Esophagus (tissue), 2 donors: Measurements from ENCODE around the gene ZFP91. TPM values are rescaled to one million over a fixed set of nuclear protein-coding genes. Genes with fewer than 3 reads are reported as not detected.

Experiments
- H3K27ac ChIP-seq, 2 donors: one replicate each; pipeline ENCODE4 v1.5.1; 2013; ENCODE audit warnings: low read depth in 2 of 2, mild to moderate bottlenecking in 2 of 2, inconsistent platforms in 1 of 2, low read length in 1 of 2, moderate library complexity in 1 of 2
- H3K27me3 ChIP-seq, 2 donors: one replicate each; pipeline ENCODE4 v1.6.1; 2013; ENCODE audit warnings: low read length in 2 of 2, control low read depth in 1 of 2, mild to moderate bottlenecking in 1 of 2; ENCODE audit not compliant: insufficient read depth in 2 of 2, control insufficient read depth in 1 of 2
- H3K36me3 ChIP-seq, 2 donors: one replicate each; pipeline ENCODE4 v1.6.1; 2013; ENCODE audit warnings: low read length in 1 of 2; ENCODE audit not compliant: control insufficient read depth in 2 of 2, insufficient read depth in 2 of 2
- H3K4me1 ChIP-seq, 2 donors: one replicate each; pipeline ENCODE4 v1.6.1; 2013; ENCODE audit warnings: low read length in 1 of 2; ENCODE audit not compliant: control insufficient read depth in 2 of 2, insufficient read depth in 2 of 2
- H3K4me3 ChIP-seq, 2 donors: one replicate each; pipeline ENCODE4 v1.5.1; 2013; ENCODE audit warnings: low read length in 2 of 2, mild to moderate bottlenecking in 2 of 2, low read depth in 1 of 2, moderate library complexity in 1 of 2
- H3K9me3 ChIP-seq, 2 donors: one replicate each; pipeline ENCODE4 v1.6.1; 2013; ENCODE audit warnings: mild to moderate bottlenecking in 2 of 2, low read depth in 1 of 2, low read length in 1 of 2, moderate library complexity in 1 of 2; ENCODE audit not compliant: control insufficient read depth in 2 of 2, insufficient read depth in 1 of 2
- WGBS, 2 donors: extraction: QIAGEN DNeasy Blood & Tissue Kit; methylation state at CpG; one replicate each; pipeline ENCODE4 v1.1.7; 2013; 5-methylcytosine and 5-hydroxymethylcytosine counted together
- polyA plus RNA-seq, 2 donors: library from polyadenylated mRNA; stranded (reverse); fragments of 200-250 nt; gene quantifications; one replicate each; pipeline ENCODE4 v1.2.3, GENCODE V29; 2013
- donor health status: healthy with polysubstance abuse.
- donor health status: Bipolar disorder and iron deficiency.

Gene ZFP91
- polyA plus RNA-seq, 2 donors: 7.4 to 15.5 TPM

DNA sequence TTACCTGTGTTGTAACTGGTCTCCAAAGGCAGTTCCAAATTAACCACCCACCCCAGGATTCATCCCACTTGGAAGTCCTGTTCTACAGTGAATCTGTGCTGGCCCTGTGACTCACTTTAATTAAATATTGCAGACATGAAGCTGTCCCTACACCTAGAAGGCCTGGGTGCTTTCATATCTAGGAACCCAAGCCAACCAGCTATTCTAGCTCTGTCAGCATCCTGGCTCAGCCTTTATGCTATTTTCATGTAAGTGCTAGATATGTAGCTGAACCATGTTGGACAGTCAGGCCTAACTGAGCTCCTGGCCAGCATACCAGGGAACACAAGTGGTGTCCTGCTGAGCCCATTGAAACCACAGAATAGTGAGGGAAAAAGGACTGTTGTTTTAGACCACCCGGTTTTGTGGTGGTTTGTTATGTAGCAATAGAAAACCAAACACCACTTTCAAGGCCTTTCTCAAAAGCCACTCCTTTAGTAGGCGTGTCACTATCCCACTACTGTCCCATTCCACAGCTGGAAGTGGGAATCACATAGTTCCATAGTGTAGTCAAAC is 73.9 kb downstream of the ZFP91 start:
- no peaks in the 10 kb centered on the region for H3K36me3 ChIP-seq
- no peaks in the 10 kb centered on the region for H3K4me1 ChIP-seq
- no peaks in the 10 kb centered on the region for H3K9me3 ChIP-seq
- H3K27me3 ChIP-seq: no peaks in the 10 kb centered on the region
- no peak overlapping the region for H3K27ac ChIP-seq
- H3K4me3 ChIP-seq: no peak overlapping the region
- WGBS, 2 donors: 67 to 74% methylated on average over 2 of the region's 2 CpGs

DNA sequence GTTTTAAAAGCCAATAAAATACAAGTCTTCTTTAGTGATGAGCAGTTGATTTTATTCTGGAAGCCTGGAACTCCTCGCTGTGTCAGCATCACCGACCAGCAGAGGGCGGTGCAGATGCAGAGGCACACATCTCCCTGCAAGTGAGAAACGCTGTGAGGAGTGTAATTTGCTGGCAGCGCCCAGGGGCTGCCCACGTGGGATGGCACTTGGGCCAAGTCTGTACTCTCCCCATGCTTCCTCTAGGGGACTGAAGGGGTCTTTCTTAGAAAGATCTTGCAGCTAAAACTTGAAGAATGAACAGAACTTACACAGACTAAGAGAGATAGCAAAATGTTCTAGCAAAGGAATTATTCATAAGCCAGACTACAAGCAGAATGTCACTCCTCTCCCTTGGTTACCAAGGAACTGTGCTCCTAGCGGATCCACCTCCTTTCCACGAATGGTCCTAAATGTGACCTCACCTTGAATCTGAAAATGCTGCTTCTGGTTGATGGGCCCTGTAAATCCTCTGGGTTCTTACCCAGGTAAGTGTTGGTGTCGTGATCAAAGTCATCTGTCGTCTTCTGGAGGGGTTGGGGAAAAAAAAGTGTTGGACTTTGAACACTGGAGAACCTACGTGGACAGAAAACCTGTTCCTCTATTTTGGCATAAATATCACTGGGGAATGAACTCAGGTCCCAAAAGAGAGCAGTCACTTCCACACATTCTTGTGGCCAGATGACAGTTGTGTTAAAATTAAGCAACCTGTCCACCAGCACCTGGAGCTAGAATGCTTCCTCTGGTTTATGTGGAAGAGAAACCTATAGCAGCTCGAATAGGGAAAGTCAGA is 75.4 kb downstream of the ZFP91 start:
- Histone ChIP-seq H3K27me3 (no peaks in the 10 kb centered on the region), H3K9me3 (no peaks in the 10 kb centered on the region), H3K4me3 (no peak overlapping the region), H3K4me1 (peaks cover 0 to 4% of the 10 kb centered on the region in 2 donors), H3K36me3 (no peaks in the 10 kb centered on the region), H3K27ac (no peak overlapping the region)
- WGBS, 2 donors: 25 to 27% methylated on average over 12 of the region's 12 CpGs

DNA sequence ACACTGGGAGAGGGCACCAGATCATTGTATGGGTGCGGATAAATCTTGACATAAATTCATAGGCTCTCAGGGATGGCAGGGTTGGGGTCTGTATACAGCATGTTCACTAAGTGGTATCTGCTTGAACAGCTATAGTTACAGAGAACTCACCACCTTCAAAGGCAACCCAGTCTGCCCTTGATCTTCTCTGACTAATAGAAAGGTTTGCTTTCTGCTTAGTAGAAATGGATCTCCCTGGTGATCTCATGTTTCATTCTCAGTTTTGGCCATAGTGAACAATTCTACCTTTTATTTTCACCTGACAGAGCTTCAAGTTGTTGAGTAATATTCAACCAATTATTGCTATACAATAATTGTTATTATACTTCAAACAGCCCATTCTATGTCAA is 76.0 kb downstream of the ZFP91 start:
- no peaks in the 10 kb centered on the region for H3K9me3 ChIP-seq
- no peaks in the 10 kb centered on the region for H3K36me3 ChIP-seq
- peaks cover 0 to 4% of the 10 kb centered on the region in 2 donors for H3K4me1 ChIP-seq
- no peak overlapping the region for H3K27ac ChIP-seq
- 96 to 100% methylated on average over 1 of the region's 1 CpG for WGBS, 2 donors
- no peak overlapping the region for H3K4me3 ChIP-seq
- no peaks in the 10 kb centered on the region for H3K27me3 ChIP-seq

DNA sequence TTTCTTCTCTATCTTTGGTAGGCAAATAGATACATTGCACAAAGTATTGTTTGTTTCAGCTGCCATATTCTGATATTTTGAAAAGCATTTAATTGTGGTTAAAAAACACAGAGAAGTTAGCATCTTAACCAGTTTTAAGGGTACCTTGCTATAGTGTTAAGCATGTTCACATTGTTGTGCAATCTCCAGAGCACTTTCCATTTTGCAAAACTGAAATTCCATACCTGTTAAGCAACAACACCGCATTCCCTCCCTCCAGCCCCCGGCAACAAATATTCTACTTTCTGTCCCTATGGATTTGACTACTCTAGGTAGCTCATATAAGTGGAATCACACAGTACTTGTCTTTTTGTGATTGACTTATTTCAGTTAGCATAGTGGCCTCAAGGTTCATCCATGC is 77.5 kb downstream of the ZFP91 start:
- H3K27ac ChIP-seq: no peak overlapping the region
- H3K27me3 ChIP-seq: no peaks in the 10 kb centered on the region
- H3K36me3 ChIP-seq: no peaks in the 10 kb centered on the region
- no peaks in the 10 kb centered on the region for H3K9me3 ChIP-seq
- WGBS, 2 donors: 97 to 98% methylated on average over 2 of the region's 2 CpGs
- no peak overlapping the region for H3K4me3 ChIP-seq
- peaks cover 0 to 4% of the 10 kb centered on the region in 2 donors for H3K4me1 ChIP-seq

DNA sequence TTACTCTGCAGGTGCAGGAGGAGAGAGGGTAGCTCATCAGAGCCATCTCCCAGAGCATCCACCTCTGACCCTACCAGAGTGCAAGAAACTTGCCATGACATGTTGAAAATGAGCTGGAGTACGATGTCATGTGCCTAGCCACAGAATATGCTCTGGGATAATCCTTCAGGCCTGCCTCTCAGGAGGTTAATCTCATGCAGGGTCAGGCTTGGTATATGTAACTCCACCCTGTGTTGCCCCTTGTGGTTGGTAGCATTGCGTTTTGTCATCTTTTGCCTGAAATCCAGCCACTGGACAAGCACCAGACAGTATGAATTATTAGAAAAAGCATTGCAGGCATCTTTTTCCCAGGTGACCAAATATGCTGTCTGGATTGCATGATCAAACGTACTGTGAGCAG is 79.8 kb downstream of the ZFP91 start:
- WGBS, 2 donors: 49 to 57% methylated on average over 3 of the region's 3 CpGs
- Histone ChIP-seq H3K4me1 (peaks cover 0 to 4% of the 10 kb centered on the region in 2 donors), H3K27ac (peak overlapping the region in 1 of 2 donors; percentile 56), H3K27me3 (no peaks in the 10 kb centered on the region), H3K36me3 (no peaks in the 10 kb centered on the region), H3K9me3 (no peaks in the 10 kb centered on the region), H3K4me3 (no peak overlapping the region)

DNA sequence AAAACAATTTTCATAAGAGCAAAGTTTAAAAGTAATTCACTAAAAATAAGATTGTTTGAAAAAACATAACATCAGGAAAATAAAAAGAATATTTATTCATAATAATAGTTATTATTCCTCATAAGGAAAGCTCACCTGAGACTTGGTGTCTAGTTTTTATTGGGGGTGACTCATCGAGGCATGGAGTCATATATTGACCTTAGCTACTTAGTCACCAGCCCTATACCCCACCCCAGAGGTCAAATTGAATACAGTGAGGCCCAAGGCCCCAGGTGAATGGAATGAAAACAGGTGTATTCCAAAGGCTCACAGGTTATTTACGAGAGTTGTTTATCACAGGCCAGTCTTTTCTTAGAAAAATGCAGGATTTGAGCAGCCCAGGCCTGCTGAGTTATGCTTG is 80.5 kb downstream of the ZFP91 start:
- H3K4me3 ChIP-seq: no peak overlapping the region
- 19 to 42% methylated on average over 2 of the region's 2 CpGs for WGBS, 2 donors
- no peaks in the 10 kb centered on the region for H3K27me3 ChIP-seq
- peak overlapping the region in 1 of 2 donors; percentile 36 for H3K27ac ChIP-seq
- H3K4me1 ChIP-seq: peaks cover 0 to 4% of the 10 kb centered on the region in 2 donors
- H3K36me3 ChIP-seq: no peaks in the 10 kb centered on the region
- no peaks in the 10 kb centered on the region for H3K9me3 ChIP-seq

DNA sequence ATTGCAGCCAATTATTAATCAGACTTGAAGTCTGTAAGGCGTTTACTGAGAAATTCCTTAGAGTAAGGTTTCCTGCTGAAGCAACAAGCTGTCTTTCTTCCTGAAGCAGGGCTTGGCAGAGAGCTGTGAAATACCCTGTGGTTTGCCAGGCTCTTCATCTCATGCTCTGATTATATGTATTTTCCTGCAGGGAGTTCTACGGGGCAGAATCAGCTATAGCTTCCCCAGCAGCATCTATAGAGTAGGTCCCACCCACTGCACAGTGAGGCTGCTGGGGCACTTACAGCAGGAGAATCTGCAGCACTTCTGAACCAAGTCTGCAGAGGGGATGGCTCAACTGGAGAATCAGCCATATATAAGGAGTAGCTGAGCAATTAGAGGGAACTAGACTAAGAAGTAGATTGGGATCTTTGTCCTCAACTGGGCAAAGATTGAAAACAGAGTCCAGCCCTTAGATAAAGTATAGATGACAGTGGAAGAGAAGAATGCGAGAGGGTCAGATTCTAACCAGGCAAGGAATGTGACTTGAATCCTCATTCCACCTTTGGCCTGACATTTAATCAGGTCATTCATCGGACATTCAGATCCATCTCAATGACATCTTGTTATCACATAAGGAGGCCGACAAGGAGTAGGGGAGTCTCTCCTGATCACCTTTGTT is 81.2 kb downstream of the ZFP91 start:
- WGBS, 2 donors: 60 to 63% methylated on average over 5 of the region's 5 CpGs

More for the DNA sequence above, 81.2 kb downstream of the ZFP91 start:
- H3K27me3 ChIP-seq: no peaks in the 10 kb centered on the region
- no peak overlapping the region for H3K4me3 ChIP-seq
- no peaks in the 10 kb centered on the region for H3K9me3 ChIP-seq
- H3K36me3 ChIP-seq: no peaks in the 10 kb centered on the region
- peaks cover 0 to 4% of the 10 kb centered on the region in 2 donors for H3K4me1 ChIP-seq
- no peak overlapping the region for H3K27ac ChIP-seq

Other genes starting within 250 kb of the ZFP91 start
- not detected for gene OR5B17, start 220.0 kb upstream of the ZFP91 start, polyA plus RNA-seq
- gene OR5B3, start 172.2 kb upstream of the ZFP91 start, polyA plus RNA-seq: not detected
- gene OR5B2, start 150.9 kb upstream of the ZFP91 start, polyA plus RNA-seq: not detected
- not detected for gene OR5B12, start 136.8 kb upstream of the ZFP91 start, polyA plus RNA-seq
- gene OR5B21, start 71.0 kb upstream of the ZFP91 start, polyA plus RNA-seq: not detected
- 1 to 10 TPM; 2.4 to 2.7 TPM for gene LPXN, start 3.2 kb upstream of the ZFP91 start, polyA plus RNA-seq
- under 1 TPM; 0.24 to 0.28 TPM for gene CNTF, start 43.6 kb downstream of the ZFP91 start, polyA plus RNA-seq
- not detected for gene GLYAT, start 152.9 kb downstream of the ZFP91 start, polyA plus RNA-seq